WTC11 (cell line): Measurements from ENCODE around the gene OR3A2. TPM values are rescaled to one million over a fixed set of nuclear protein-coding genes. Genes with fewer than 3 reads are reported as not detected.

Source experiments
- ATAC-seq: fragments of 200-7000 bp; cut with Tn5 transposase; 2 replicates; pipeline ENCODE4 v1.10.0; 2021; ENCODE audit warnings: mild to moderate bottlenecking, moderate library complexity
- CTCF ChIA-PET: fragments of 300-600 bp; sonication (Branson Sonifier 250); formaldehyde crosslinking; loops from one replicate; lab custom pipeline; 2021; ENCODE audit warnings: antibody characterized with exemption; lab: Charles Lee
- POLR2A ChIA-PET: fragments of 350-600 bp; sonication (Branson Sonifier 250); formaldehyde crosslinking; loops from one replicate; lab custom pipeline; 2021; ENCODE audit warnings: antibody characterized with exemption; lab: Charles Lee
- DNase-seq: peaks from one replicate; pipeline ENCODE4 v3.0.0; 2021; ENCODE audit warnings: low spot score
- H3K27ac Mint-ChIP-seq: 2 replicates; pipeline ENCODE4 v1.8.0; 2021; ENCODE audit warnings: mixed read lengths
- H3K27me3 Mint-ChIP-seq: 2 replicates; pipeline ENCODE4 v1.8.0; 2021; ENCODE audit warnings: low read depth, mild to moderate bottlenecking, moderate library complexity, mixed read lengths
- H3K36me3 Mint-ChIP-seq: 2 replicates; pipeline ENCODE4 v1.8.0; 2021; ENCODE audit warnings: mixed read lengths
- H3K4me1 Mint-ChIP-seq: 2 replicates; pipeline ENCODE4 v1.8.0; 2022; ENCODE audit warnings: mixed read lengths
- H3K4me3 Mint-ChIP-seq: 2 replicates; pipeline ENCODE4 v1.8.0; 2021; ENCODE audit warnings: mild to moderate bottlenecking, moderate library complexity, mixed read lengths
- H3K9me3 Mint-ChIP-seq: 2 replicates; pipeline ENCODE4 v1.8.0; 2021; ENCODE audit warnings: mixed read lengths
- CREM ChIP-seq: sonication (generic); formaldehyde crosslinking; IDR thresholded peaks from 2 replicates; pipeline ENCODE4 v1.8.1; 2022; ENCODE audit warnings: mild to moderate bottlenecking, missing genetic modification reagents, moderate library complexity
- E2F4 ChIP-seq: sonication (generic); formaldehyde crosslinking; IDR thresholded peaks from 2 replicates; pipeline ENCODE4 v1.8.1; 2022; ENCODE audit warnings: low read depth, mild to moderate bottlenecking, moderate library complexity, missing genetic modification reagents, borderline replicate concordance
- ELF4 ChIP-seq: sonication (generic); formaldehyde crosslinking; IDR thresholded peaks from 2 replicates; pipeline ENCODE4 v1.8.1; 2022; ENCODE audit warnings: low read depth, mild to moderate bottlenecking, moderate library complexity, missing genetic modification reagents
- GABPB1 ChIP-seq: sonication (generic); formaldehyde crosslinking; IDR thresholded peaks from 2 replicates; pipeline ENCODE4 v1.8.1; 2023; ENCODE audit warnings: mild to moderate bottlenecking, missing genetic modification reagents
- GTF2I ChIP-seq: fragments of 250-450 bp; sonication (Bioruptor Pico); conservative IDR thresholded peaks from 2 replicates; pipeline ENCODE4 v1.4.0; 2021; ENCODE audit warnings: mild to moderate bottlenecking
- HMGXB4 ChIP-seq: sonication (generic); formaldehyde crosslinking; IDR thresholded peaks from 2 replicates; pipeline ENCODE4 v1.8.1; 2023; ENCODE audit warnings: mild to moderate bottlenecking, moderate library complexity, missing genetic modification reagents
- IRF1 ChIP-seq: sonication (generic); formaldehyde crosslinking; IDR thresholded peaks from 2 replicates; pipeline ENCODE4 v1.8.0; 2023; ENCODE audit warnings: missing genetic modification reagents
- JUN ChIP-seq: sonication (generic); formaldehyde crosslinking; IDR thresholded peaks from 2 replicates; pipeline ENCODE4 v1.8.0; 2023; ENCODE audit warnings: mild to moderate bottlenecking, missing genetic modification reagents
- MLX ChIP-seq: sonication (generic); formaldehyde crosslinking; IDR thresholded peaks from 2 replicates; pipeline ENCODE4 v1.8.1; 2023; ENCODE audit warnings: mild to moderate bottlenecking, missing genetic modification reagents, moderate library complexity
- NFATC4 ChIP-seq: fragments of 250-450 bp; sonication (Bioruptor Pico); IDR thresholded peaks from 2 replicates; pipeline ENCODE4 v1.9.0; 2021; ENCODE audit warnings: mild to moderate bottlenecking
- NR1H2 ChIP-seq: sonication (generic); formaldehyde crosslinking; IDR thresholded peaks from 2 replicates; pipeline ENCODE4 v1.9.0; 2021; ENCODE audit warnings: mild to moderate bottlenecking, moderate library complexity, missing genetic modification reagents
- PRDM15 ChIP-seq: sonication (generic); formaldehyde crosslinking; IDR thresholded peaks from 2 replicates; pipeline ENCODE4 v1.8.0; 2022; ENCODE audit warnings: missing genetic modification reagents
- RELA ChIP-seq: sonication (generic); formaldehyde crosslinking; IDR thresholded peaks from 2 replicates; pipeline ENCODE4 v1.8.1; 2022; ENCODE audit warnings: missing genetic modification reagents, mild to moderate bottlenecking, borderline replicate concordance
- SOX15 ChIP-seq: fragments of 250-450 bp; sonication (Bioruptor Pico); IDR thresholded peaks from 2 replicates; pipeline ENCODE4 v1.9.0; 2021; ENCODE audit warnings: mild to moderate bottlenecking
- USF1 ChIP-seq: sonication (generic); formaldehyde crosslinking; IDR thresholded peaks from 2 replicates; pipeline ENCODE4 v1.8.0; 2022; ENCODE audit warnings: mild to moderate bottlenecking, missing genetic modification reagents
- ZNF317 ChIP-seq: sonication (generic); formaldehyde crosslinking; IDR thresholded peaks from 2 replicates; pipeline ENCODE4 v1.8.1; 2023; ENCODE audit warnings: low read depth, mild to moderate bottlenecking, moderate library complexity, missing genetic modification reagents, borderline replicate concordance
- total RNA-seq: library from RNA; stranded (reverse); gene quantifications from 3 replicates; pipeline ENCODE4 v1.2.3, GENCODE V29; 2021

OR3A2 gene
- total RNA-seq, 1 experiment from 2014 or later, result not detected

GRCh38 chr17:3401786-3402185 is 15.7 kb upstream of the OR3A2 start (continued):
- TF ChIP-seq PRDM15 (CRISPR knock-in tag) (no peak), NFATC4 (no peak), GTF2I (CRISPR knock-in tag) (no peak), SOX15 (CRISPR knock-in tag) (no peak), IRF1 (CRISPR knock-in tag) (no peak)

GRCh38 chr17:3400055-3400454 is 13.9 kb upstream of the OR3A2 start:
- ChIA-PET CTCF (no interaction called here), POLR2A (no interaction called here)
- Mint-ChIP-seq H3K4me3 (no peak overlapping the region), H3K36me3 (no peaks in the 10 kb centered on the region), H3K9me3 (peaks cover 17% of the 10 kb centered on the region), H3K27ac (no peak overlapping the region), H3K27me3 (peaks cover 11% of the 10 kb centered on the region), H3K4me1 (no peaks in the 10 kb centered on the region)
- no peak for DNase-seq
- no peak for ATAC-seq
- no peak for TF ChIP-seq CREM (CRISPR knock-in tag)
- TF ChIP-seq NFATC4, result no peak
- no peak for TF ChIP-seq USF1 (CRISPR knock-in tag)

GRCh38 chr17:3398310-3398709 is 12.2 kb upstream of the OR3A2 start, which contains the start of gene OR1E1:
TSS of gene OR1E1 (minus strand) at chr17:3398410. CDS start at chr17:3398410, 0 bp downstream.
- Mint-ChIP-seq H3K4me1 (no peaks in the 10 kb centered on the region), H3K9me3 (peaks cover 20% of the 10 kb centered on the region), H3K27me3 (peaks cover 11% of the 10 kb centered on the region), H3K27ac (no peak within 1 kb of the TSS), H3K36me3 (no peaks in the 10 kb centered on the region), H3K4me3 (no peak within 1 kb of the TSS)
- DNase-seq, result no peak
- ChIA-PET POLR2A (no interaction called here), CTCF (no interaction called here)
- TF ChIP-seq NFATC4 (no peak), GABPB1 (CRISPR knock-in tag) (no peak), E2F4 (CRISPR knock-in tag) (no peak), ZNF317 (CRISPR knock-in tag) (no peak), MLX (CRISPR knock-in tag) (no peak), NR1H2 (CRISPR knock-in tag) (no peak), PRDM15 (CRISPR knock-in tag) (no peak), RELA (CRISPR knock-in tag) (no peak), ELF4 (no peak), JUN (no peak), HMGXB4 (no peak)
- no peak for ATAC-seq
